Small intestine (tissue), 7 donors: ENCODE data around the gene COG5. TPM values are rescaled to one million over a fixed set of nuclear protein-coding genes. Genes with fewer than 3 reads are reported as not detected.

ENCODE experiments used
- DNase-seq, 2 donors: peaks; one replicate each; pipeline versions ENCODE4 v3.0.0 to v3.0.0-alpha.2; 2013
- FAIRE-seq: peaks from 2 replicates; lab custom pipeline; 2012; peaks lifted over from hg19 to GRCh38; lab: Jason Lieb, UNC
- H3K27ac ChIP-seq, 3 donors: one replicate each; pipeline ENCODE4 v1.5.1; 2013; ENCODE audit warnings: low read length in 2 of 3, mild to moderate bottlenecking in 2 of 3, control low read depth in 1 of 3, inconsistent platforms in 1 of 3, low read depth in 1 of 3, moderate library complexity in 1 of 3
- H3K27me3 ChIP-seq, 3 donors: one replicate each; pipeline ENCODE4 v1.6.1; 2013; ENCODE audit warnings: low read length in 3 of 3, inconsistent platforms in 1 of 3; ENCODE audit not compliant: control insufficient read depth in 3 of 3, insufficient read depth in 3 of 3
- H3K36me3 ChIP-seq, 3 donors: one replicate each; pipeline ENCODE4 v1.6.1; 2013; ENCODE audit warnings: low read length in 3 of 3, inconsistent platforms in 1 of 3, low read depth in 1 of 3, mild to moderate bottlenecking in 1 of 3, moderate library complexity in 1 of 3; ENCODE audit not compliant: control insufficient read depth in 3 of 3, insufficient read depth in 2 of 3
- H3K4me1 ChIP-seq, 3 donors: one replicate each; pipeline ENCODE4 v1.6.1; 2013; ENCODE audit warnings: low read length in 2 of 3, inconsistent platforms in 1 of 3, low read depth in 1 of 3, mild to moderate bottlenecking in 1 of 3, moderate library complexity in 1 of 3; ENCODE audit not compliant: control insufficient read depth in 3 of 3, insufficient read depth in 2 of 3
- H3K4me3 ChIP-seq, 3 donors: one replicate each; pipeline ENCODE4 v1.5.1; 2013; ENCODE audit warnings: low read length in 3 of 3, control low read depth in 1 of 3, inconsistent platforms in 1 of 3, low read depth in 1 of 3, mild to moderate bottlenecking in 1 of 3, moderate library complexity in 1 of 3
- H3K9me3 ChIP-seq, 2 donors: one replicate each; pipeline ENCODE4 v1.6.1; 2013; ENCODE audit warnings: low read depth in 1 of 2, low read length in 1 of 2; ENCODE audit not compliant: control insufficient read depth in 2 of 2, insufficient read depth in 1 of 2
- WGBS, 3 donors: extraction: QIAGEN DNeasy Blood & Tissue Kit; methylation state at CpG; one replicate each; pipeline ENCODE4 v1.1.7; 2013; 5-methylcytosine and 5-hydroxymethylcytosine counted together
- polyA plus RNA-seq, 4 donors: library from polyadenylated mRNA; stranded (reverse) in 3 of 4; unstranded in 1 of 4; fragments of 200-250 nt in 3 of 4; fragments of 120-200 nt in 1 of 4; gene quantifications; one replicate each; pipeline versions ENCODE4 v1.2.1 to v1.2.3, GENCODE V29; 2013
- donor health status: healthy with polysubstance abuse.
- donor health status: control.
- donor health status: control.
- donor health status: Bipolar disorder and iron deficiency.
- donor health status: healthy.

COG5 gene
- polyA plus RNA-seq, 4 donors = 10.3 to 41.6 (median 12.5) TPM

DNA sequence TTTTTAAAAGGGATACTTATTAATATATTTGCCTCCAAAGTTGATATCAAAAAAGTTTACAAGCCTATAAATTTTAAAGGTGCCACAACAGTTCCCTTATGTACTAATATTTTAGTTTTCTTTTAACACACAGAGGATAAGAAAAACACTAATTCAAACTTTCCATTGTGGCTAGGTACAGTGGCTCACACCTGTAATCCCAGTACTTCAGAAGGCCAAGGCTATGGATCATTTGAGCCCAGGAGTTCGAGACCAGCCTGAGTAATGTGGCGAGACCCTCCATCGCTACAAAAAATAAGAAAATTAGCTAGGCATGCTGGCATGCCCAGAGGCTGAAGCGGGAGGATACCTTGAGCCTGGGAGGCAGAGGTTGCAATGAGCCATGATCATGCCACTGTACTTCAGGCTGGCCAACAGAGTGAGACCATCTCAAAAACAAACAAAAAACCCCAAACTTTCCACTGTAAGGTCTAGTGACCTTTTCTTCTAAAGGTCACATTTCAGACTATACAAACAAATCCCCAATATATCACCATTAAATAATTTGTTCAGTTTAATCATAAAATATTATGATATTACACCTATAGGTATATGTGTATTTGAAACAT lies 287.4 kb downstream of the COG5 start:
- Histone ChIP-seq H3K4me1 (no peaks in the 10 kb centered on the region), H3K4me3 (no peak overlapping the region), H3K9me3 (no peaks in the 10 kb centered on the region), H3K27me3 (no peaks in the 10 kb centered on the region), H3K27ac (no peak overlapping the region), H3K36me3 (peaks cover 0 to 10% (median 0%) of the 10 kb centered on the region in 3 donors)
- DNase-seq = no peak
- 93 to 97% (median 95%) methylated on average over 4 of the region's 4 CpGs for WGBS, 3 donors
- FAIRE-seq = no peak

DNA sequence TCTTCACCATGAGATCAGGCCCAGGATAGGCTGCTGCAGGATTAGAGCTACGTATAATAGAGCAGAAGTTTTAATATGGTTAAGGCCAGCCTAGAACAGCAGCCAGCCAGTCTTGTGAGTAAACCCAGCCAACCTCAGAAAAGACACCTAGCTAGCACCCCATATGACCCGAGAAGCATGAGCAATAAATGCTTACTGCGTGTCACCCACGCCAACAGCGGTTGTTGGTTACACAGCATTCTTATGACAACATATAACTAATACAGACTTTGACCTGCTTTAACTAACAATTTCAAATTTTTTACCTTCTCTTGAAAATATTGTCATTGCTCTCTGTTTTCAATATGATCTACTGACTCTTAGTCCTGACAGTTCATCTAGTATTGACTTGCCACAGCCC lies 289.2 kb downstream of the COG5 start:
- no peaks in the 10 kb centered on the region for H3K4me1 ChIP-seq
- DNase-seq (peak in 1 of 2 donors; percentile 48), FAIRE-seq (no peak)
- H3K27ac ChIP-seq = peak overlapping the region in 1 of 3 donors; percentile 20
- no peaks in the 10 kb centered on the region for H3K9me3 ChIP-seq
- H3K27me3 ChIP-seq = no peaks in the 10 kb centered on the region
- H3K4me3 ChIP-seq = no peak overlapping the region
- 92 to 99% (median 93%) methylated on average over 5 of the region's 5 CpGs for WGBS, 3 donors
- peaks cover 0 to 12% (median 2%) of the 10 kb centered on the region in 3 donors for H3K36me3 ChIP-seq

DNA sequence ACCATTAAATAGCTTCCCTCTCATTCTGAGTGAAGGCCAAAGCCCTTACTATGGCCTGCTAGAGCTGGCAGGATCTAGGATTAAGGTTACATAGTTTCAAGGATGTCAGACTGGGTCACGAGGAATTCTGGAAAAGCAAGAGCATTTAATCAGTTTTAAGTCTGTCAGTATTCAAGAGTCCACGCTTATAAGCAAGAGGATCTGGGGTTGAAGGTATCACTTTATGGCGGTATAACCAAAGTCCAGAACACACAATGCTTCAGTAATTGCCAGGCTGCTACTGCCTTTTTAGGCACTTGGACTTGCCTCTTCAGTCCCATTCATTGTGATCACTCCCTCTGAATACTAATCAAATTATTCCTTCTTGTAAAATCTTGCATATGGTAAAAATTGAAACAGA lies 293.9 kb downstream of the COG5 start:
- no peaks in the 10 kb centered on the region for H3K4me1 ChIP-seq
- no peak for FAIRE-seq
- no peak overlapping the region for H3K4me3 ChIP-seq
- peak; percentile 84 to 86 for DNase-seq
- no peaks in the 10 kb centered on the region for H3K9me3 ChIP-seq
- WGBS, 3 donors = 22 to 68% (median 41%) methylated on average over 3 of the region's 3 CpGs
- H3K27ac ChIP-seq = peak overlapping the region in 2 of 3 donors; percentile 20 to 58
- H3K27me3 ChIP-seq = no peaks in the 10 kb centered on the region
- H3K36me3 ChIP-seq = peaks cover 0 to 10% (median 2%) of the 10 kb centered on the region in 3 donors

DNA sequence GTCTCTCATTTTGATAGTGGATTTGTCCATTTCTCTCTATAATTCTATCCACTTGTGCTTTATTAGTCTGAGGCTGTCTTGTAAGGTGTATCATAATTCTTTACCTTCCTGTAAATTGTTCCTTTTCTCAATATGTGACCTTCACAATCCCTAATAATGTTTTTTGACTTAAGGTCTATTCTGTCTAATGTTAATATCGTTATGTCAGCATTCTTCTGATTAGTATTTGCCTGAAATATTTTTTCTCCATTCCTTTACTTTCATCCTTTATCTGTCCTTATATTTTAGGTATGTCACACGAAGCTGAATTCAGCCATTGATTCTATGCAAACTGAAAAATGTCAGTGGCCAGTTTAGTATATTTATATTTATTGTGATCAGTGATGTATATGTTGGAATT lies 295.1 kb downstream of the COG5 start:
- Histone ChIP-seq H3K36me3 (peaks cover 0 to 5% (median 2%) of the 10 kb centered on the region in 3 donors), H3K27ac (no peak overlapping the region), H3K4me1 (no peaks in the 10 kb centered on the region), H3K27me3 (no peaks in the 10 kb centered on the region), H3K4me3 (no peak overlapping the region), H3K9me3 (no peaks in the 10 kb centered on the region)
- FAIRE-seq (peak; percentile 61), DNase-seq (no peak)
- 91 to 97% (median 94%) methylated on average over 2 of the region's 2 CpGs for WGBS, 3 donors

DNA sequence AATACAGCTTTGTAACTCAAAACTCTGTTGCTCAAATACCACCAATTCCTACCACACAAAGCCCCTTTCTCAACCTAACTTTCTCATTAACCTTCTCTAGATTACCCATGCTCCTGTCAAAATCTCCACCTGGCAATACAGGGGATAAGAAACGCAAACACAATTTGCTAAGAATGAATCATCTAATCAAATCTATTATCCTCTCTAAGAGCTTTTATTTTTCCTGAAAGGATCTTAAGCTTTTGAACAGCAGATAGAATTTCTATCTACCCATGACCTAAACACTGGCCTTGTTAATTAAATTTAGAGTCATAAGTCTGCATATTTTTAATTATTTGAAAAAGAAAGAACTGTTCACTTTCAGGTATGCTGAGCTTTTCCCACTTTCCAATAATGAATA lies 296.6 kb downstream of the COG5 start:
- no peaks in the 10 kb centered on the region for H3K9me3 ChIP-seq
- no peak overlapping the region for H3K4me3 ChIP-seq
- peaks cover 0 to 5% (median 2%) of the 10 kb centered on the region in 3 donors for H3K36me3 ChIP-seq
- 59 to 80% (median 74%) methylated on average over 1 of the region's 1 CpG for WGBS, 3 donors
- no peak overlapping the region for H3K27ac ChIP-seq
- DNase-seq (no peak), FAIRE-seq (no peak)
- H3K4me1 ChIP-seq = no peaks in the 10 kb centered on the region
- H3K27me3 ChIP-seq = no peaks in the 10 kb centered on the region

GRCh38 chr7:107264723-107265122 lies 299.0 kb downstream of the COG5 start:
- FAIRE-seq = no peak
- no peak for DNase-seq

GRCh38 chr7:107262857-107263256 lies 300.9 kb downstream of the COG5 start:
- H3K4me3 ChIP-seq = no peak overlapping the region
- no peaks in the 10 kb centered on the region for H3K4me1 ChIP-seq
- H3K27me3 ChIP-seq = no peaks in the 10 kb centered on the region
- WGBS, 3 donors = 79 to 88% (median 82%) methylated on average over 2 of the region's 2 CpGs
- peaks cover 0 to 3% (median 2%) of the 10 kb centered on the region in 3 donors for H3K36me3 ChIP-seq
- no peaks in the 10 kb centered on the region for H3K9me3 ChIP-seq
- no peak overlapping the region for H3K27ac ChIP-seq
- FAIRE-seq (no peak), DNase-seq (no peak)

More at GRCh38 chr7:107264723-107265122, 299.0 kb downstream of the COG5 start:
- peaks cover 0 to 3% (median 0%) of the 10 kb centered on the region in 3 donors for H3K36me3 ChIP-seq
- no peaks in the 10 kb centered on the region for H3K4me1 ChIP-seq
- H3K4me3 ChIP-seq = no peak overlapping the region
- no peaks in the 10 kb centered on the region for H3K27me3 ChIP-seq
- no peak overlapping the region for H3K27ac ChIP-seq
- no peaks in the 10 kb centered on the region for H3K9me3 ChIP-seq

- 94 to 95% (median 95%) methylated on average over 5 of the region's 5 CpGs for WGBS, 3 donors
- peaks cover 0 to 2% (median 0%) of the 10 kb centered on the region in 3 donors for H3K36me3 ChIP-seq
- H3K4me3 ChIP-seq = no peak overlapping the region
- no peaks in the 10 kb centered on the region for H3K9me3 ChIP-seq
- no peaks in the 10 kb centered on the region for H3K4me1 ChIP-seq
- no peak for FAIRE-seq
- DNase-seq = no peak
- H3K27me3 ChIP-seq = no peaks in the 10 kb centered on the region
- H3K27ac ChIP-seq = no peak overlapping the region
Observed at GRCh38 chr7:107258737-107259136, 305.0 kb downstream of the COG5 start.

- FAIRE-seq (no peak), DNase-seq (peak; percentile 35 to 52)
- Histone ChIP-seq H3K9me3 (no peaks in the 10 kb centered on the region), H3K27ac (no peak overlapping the region), H3K4me1 (no peaks in the 10 kb centered on the region), H3K27me3 (no peaks in the 10 kb centered on the region), H3K36me3 (peaks cover 0 to 2% (median 0%) of the 10 kb centered on the region in 3 donors), H3K4me3 (no peak overlapping the region)
- 50 to 80% (median 68%) methylated on average over 4 of the region's 4 CpGs for WGBS, 3 donors
Observed at GRCh38 chr7:107255602-107256001, 308.1 kb downstream of the COG5 start.
